Lower lobe of right lung (tissue), 2 donors: ENCODE data around the gene RALA. TPM values are rescaled to one million over a fixed set of nuclear protein-coding genes. Genes with fewer than 3 reads are reported as not detected.

Experiments used
- ATAC-seq, 2 donors: fragments of 200-7000 bp; cut with Tn5 transposase; one replicate each; pipeline ENCODE4 v1.9.1; 2020 to 2022; ENCODE audit warnings: mild to moderate bottlenecking in 2 of 2, moderate library complexity in 2 of 2
- DNase-seq: peaks from one replicate; pipeline ENCODE4 v3.0.0-alpha.2; 2020
- H3K27ac ChIP-seq: fragments of 200-600 bp; one replicate; pipeline ENCODE4 v1.8.0; 2022
- H3K27me3 ChIP-seq: fragments of 200-600 bp; one replicate; pipeline ENCODE4 v1.8.0; 2022; ENCODE audit warnings: low read depth
- H3K36me3 ChIP-seq: fragments of 200-600 bp; one replicate; pipeline ENCODE4 v1.8.0; 2022; ENCODE audit warnings: mild to moderate bottlenecking
- H3K4me1 ChIP-seq: fragments of 200-600 bp; one replicate; pipeline ENCODE4 v1.8.0; 2022
- H3K4me3 ChIP-seq: fragments of 200-600 bp; one replicate; pipeline ENCODE4 v1.8.0; 2022; ENCODE audit warnings: mild to moderate bottlenecking
- H3K9me3 ChIP-seq: fragments of 200-600 bp; one replicate; pipeline ENCODE4 v1.8.0; 2022
- CTCF ChIP-seq: fragments of 200-600 bp; IDR thresholded peaks from one replicate; pipeline ENCODE4 v1.8.0; 2022; ENCODE audit warnings: antibody characterized with exemption, mild to moderate bottlenecking
- intact Hi-C: fragments of 100-400 bp; cut with DNase I; formaldehyde crosslinking; loops from one replicate; pipeline ENCODE4 v1.11.0; 2022
- total RNA-seq: library from RNA; stranded (reverse); fragmentation: NEBNext Ultra II Directional; extraction: Animal tissue kit (Norgen Biotek cat#: 25700); gene quantifications from one replicate; pipeline ENCODE4 v1.2.1, GENCODE V29; 2021
- donor health status: DM: no; HTN: yes; CAD: no; lungs with severe emphysema.

RALA gene
- total RNA-seq, 1 donor from 2014 or later = 48.0 TPM

- intact Hi-C loops = no loop called here
- H3K4me3 ChIP-seq = no peak overlapping the region
- no peak for DNase-seq
- no peak for ATAC-seq
- H3K27ac ChIP-seq = no peak overlapping the region
- TF ChIP-seq CTCF = no peak
- no peaks in the 10 kb centered on the region for H3K36me3 ChIP-seq
- no peaks in the 10 kb centered on the region for H3K27me3 ChIP-seq
- H3K4me1 ChIP-seq = peaks cover 16% of the 10 kb centered on the region
- H3K9me3 ChIP-seq = no peaks in the 10 kb centered on the region
Observed at GRCh38 chr7:39606941-39607340, 16.4 kb upstream of the RALA start.

GRCh38 chr7:39607865-39608264 lies 15.5 kb upstream of the RALA start:
- no peak overlapping the region for H3K27ac ChIP-seq

GRCh38 chr7:39608278-39608677 lies 15.1 kb upstream of the RALA start:
- no peak for TF ChIP-seq CTCF
- Histone ChIP-seq H3K4me1 (peaks cover 16% of the 10 kb centered on the region), H3K27ac (no peak overlapping the region), H3K36me3 (no peaks in the 10 kb centered on the region), H3K9me3 (no peaks in the 10 kb centered on the region), H3K4me3 (no peak overlapping the region), H3K27me3 (no peaks in the 10 kb centered on the region)
- ATAC-seq (no peak), DNase-seq (no peak)
- intact Hi-C loops = no loop called here

More at GRCh38 chr7:39607865-39608264, 15.5 kb upstream of the RALA start:
- H3K27me3 ChIP-seq = no peaks in the 10 kb centered on the region
- no peak overlapping the region for H3K4me3 ChIP-seq
- H3K9me3 ChIP-seq = no peaks in the 10 kb centered on the region
- TF ChIP-seq CTCF = no peak
- intact Hi-C loops = no loop called here
- no peak for ATAC-seq
- no peak for DNase-seq
- H3K36me3 ChIP-seq = no peaks in the 10 kb centered on the region
- peaks cover 16% of the 10 kb centered on the region for H3K4me1 ChIP-seq

- no peak for TF ChIP-seq CTCF
- Histone ChIP-seq H3K4me3 (peak overlapping the region; percentile 47), H3K27me3 (no peaks in the 10 kb centered on the region), H3K27ac (peak overlapping the region; percentile 87), H3K36me3 (no peaks in the 10 kb centered on the region), H3K9me3 (no peaks in the 10 kb centered on the region), H3K4me1 (peaks cover 16% of the 10 kb centered on the region)
- ATAC-seq (peak; percentile 68 to 74), DNase-seq (peak; percentile 57)
- intact Hi-C loops = no loop called here
Observed at GRCh38 chr7:39609113-39609934, 14.0 kb upstream of the RALA start.

- Histone ChIP-seq H3K27me3 (no peaks in the 10 kb centered on the region), H3K4me1 (peaks cover 16% of the 10 kb centered on the region), H3K27ac (peak overlapping the region; percentile 87), H3K9me3 (no peaks in the 10 kb centered on the region), H3K36me3 (no peaks in the 10 kb centered on the region), H3K4me3 (peak overlapping the region; percentile 47)
- TF ChIP-seq CTCF = no peak
- ATAC-seq (peak; percentile 11 to 48), DNase-seq (no peak)
- intact Hi-C loops = no loop called here
Observed at GRCh38 chr7:39609935-39610263, 13.5 kb upstream of the RALA start.
